Large intestine (tissue), 3 donors: ENCODE results near the gene DIMT1. TPM values are rescaled to one million over a fixed set of nuclear protein-coding genes. Genes with fewer than 3 reads are reported as not detected.

Experiments used
- DNase-seq, 2 donors: peaks; one replicate each; pipeline versions ENCODE4 v3.0.0 to v3.0.0-alpha.2; 2013
- H3K27ac ChIP-seq: one replicate; pipeline ENCODE4 v1.5.1; 2013; ENCODE audit warnings: low read length
- H3K27me3 ChIP-seq: 2 replicates; pipeline ENCODE4 v1.6.1; 2013; ENCODE audit warnings: low read length; ENCODE audit not compliant: control insufficient read depth, insufficient read depth
- H3K36me3 ChIP-seq: 2 replicates; pipeline ENCODE4 v1.6.1; 2013; ENCODE audit warnings: low read length; ENCODE audit not compliant: control insufficient read depth, insufficient read depth
- H3K4me1 ChIP-seq: one replicate; pipeline ENCODE4 v1.6.1; 2013; ENCODE audit warnings: low read length; ENCODE audit not compliant: control insufficient read depth, insufficient read depth
- H3K4me3 ChIP-seq: one replicate; pipeline ENCODE4 v1.5.1; 2013; ENCODE audit warnings: low read length
- H3K9me3 ChIP-seq: one replicate; pipeline ENCODE4 v1.6.1; 2013; ENCODE audit warnings: mild to moderate bottlenecking, low read depth, low read length, moderate library complexity; ENCODE audit not compliant: control insufficient read depth
- WGBS: methylation state at CpG from one replicate; pipeline ENCODE4 v1.1.5; 2013; ENCODE audit warnings: low lambda C conversion rate; ENCODE audit not compliant: insufficient coverage; 5-methylcytosine and 5-hydroxymethylcytosine counted together
- polyA plus RNA-seq: library from polyadenylated mRNA; unstranded; fragments of 120-200 nt; gene quantifications from one replicate; pipeline ENCODE4 v1.2.1, GENCODE V29; 2013

The DIMT1 gene
- polyA plus RNA-seq, 1 donor, result 29.2 TPM

- DNase-seq, result no peak
- no peak overlapping the region for H3K27ac ChIP-seq
- H3K36me3 ChIP-seq, result no peaks in the 10 kb centered on the region
- H3K4me3 ChIP-seq, result no peak overlapping the region
- 100% methylated on average over 1 of the region's 2 CpGs for WGBS
- H3K4me1 ChIP-seq, result no peaks in the 10 kb centered on the region
- H3K9me3 ChIP-seq, result no peaks in the 10 kb centered on the region
- H3K27me3 ChIP-seq, result no peaks in the 10 kb centered on the region
Observed at GRCh38 chr5:62342476-62342837, 61.2 kb downstream of the DIMT1 start.

GRCh38 chr5:62341783-62342475 lies 61.8 kb downstream of the DIMT1 start:
- no peak overlapping the region for H3K27ac ChIP-seq
- no peak for DNase-seq
- H3K4me1 ChIP-seq, result no peaks in the 10 kb centered on the region
- no peaks in the 10 kb centered on the region for H3K9me3 ChIP-seq
- H3K27me3 ChIP-seq, result no peaks in the 10 kb centered on the region
- no peak overlapping the region for H3K4me3 ChIP-seq
- no peaks in the 10 kb centered on the region for H3K36me3 ChIP-seq
- 100% methylated on average over 1 of the region's 4 CpGs for WGBS

- no peaks in the 10 kb centered on the region for H3K36me3 ChIP-seq
- whole genome bisulfite sequencing, result no CpG with 5 or more reads among the region's 2 CpGs
Observed at GRCh38 chr5:62340979-62341378, 62.7 kb downstream of the DIMT1 start.

GRCh38 chr5:62340392-62340791 lies 63.3 kb downstream of the DIMT1 start:
- no peaks in the 10 kb centered on the region for H3K9me3 ChIP-seq
- DNase-seq, result peak in 1 of 2 donors; percentile 24
- H3K27ac ChIP-seq, result no peak overlapping the region
- no peaks in the 10 kb centered on the region for H3K27me3 ChIP-seq
- WGBS, result no CpG with 5 or more reads among the region's 1 CpG
- H3K4me3 ChIP-seq, result no peak overlapping the region
- H3K36me3 ChIP-seq, result no peaks in the 10 kb centered on the region
- no peaks in the 10 kb centered on the region for H3K4me1 ChIP-seq

More at GRCh38 chr5:62340979-62341378, 62.7 kb downstream of the DIMT1 start:
- DNase-seq, result no peak
- H3K4me3 ChIP-seq, result no peak overlapping the region
- H3K27ac ChIP-seq, result no peak overlapping the region
- no peaks in the 10 kb centered on the region for H3K9me3 ChIP-seq
- no peaks in the 10 kb centered on the region for H3K27me3 ChIP-seq
- no peaks in the 10 kb centered on the region for H3K4me1 ChIP-seq

Other genes starting within 250 kb of the DIMT1 start
- 38.6 TPM for gene KIF2A, start 97.7 kb downstream of the DIMT1 start, polyA plus RNA-seq
- 20.9 TPM for gene IPO11, start 8.9 kb upstream of the DIMT1 start, polyA plus RNA-seq
- gene LRRC70, start 174.9 kb upstream of the DIMT1 start, polyA plus RNA-seq, result 4.2 TPM